HG02763 (cell line): ENCODE results near the gene TXNRD3.
"Not testable (repeated sequence)": the region's sequence is repeated elsewhere in the genome, so short reads cannot be mapped to it uniquely, and the experiment has no call there.

ENCODE experiments used
- ATAC-seq: cut with Tn5 transposase; IDR thresholded peaks from one replicate; pipeline ENCODE4 v1.9.1; 2021; ENCODE audit warnings: mild to moderate bottlenecking, moderate library complexity; ENCODE audit not compliant: unreplicated experiment

Gene TXNRD3

DNA sequence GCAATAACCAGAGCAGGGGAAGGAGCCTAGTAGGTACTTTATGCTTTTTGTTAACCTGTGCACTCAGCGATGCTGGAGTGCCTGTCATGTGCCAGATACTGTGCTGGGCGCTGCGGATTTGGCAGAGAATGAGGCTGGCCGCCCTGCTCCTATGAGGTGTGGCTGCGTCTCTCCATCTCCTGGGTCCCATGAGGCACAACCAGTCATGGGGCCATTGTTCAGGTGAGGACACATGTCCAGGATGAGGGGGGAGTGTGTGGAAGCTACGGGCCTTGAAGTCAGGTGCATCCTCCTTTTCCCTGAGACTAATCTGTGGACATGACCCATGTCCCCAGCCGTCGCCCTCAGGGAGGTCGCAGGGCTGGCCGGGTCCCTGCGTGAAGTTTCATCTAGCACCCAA lies 963 bp upstream of the TXNRD3 start:
- ATAC-seq = no peak

DNA sequence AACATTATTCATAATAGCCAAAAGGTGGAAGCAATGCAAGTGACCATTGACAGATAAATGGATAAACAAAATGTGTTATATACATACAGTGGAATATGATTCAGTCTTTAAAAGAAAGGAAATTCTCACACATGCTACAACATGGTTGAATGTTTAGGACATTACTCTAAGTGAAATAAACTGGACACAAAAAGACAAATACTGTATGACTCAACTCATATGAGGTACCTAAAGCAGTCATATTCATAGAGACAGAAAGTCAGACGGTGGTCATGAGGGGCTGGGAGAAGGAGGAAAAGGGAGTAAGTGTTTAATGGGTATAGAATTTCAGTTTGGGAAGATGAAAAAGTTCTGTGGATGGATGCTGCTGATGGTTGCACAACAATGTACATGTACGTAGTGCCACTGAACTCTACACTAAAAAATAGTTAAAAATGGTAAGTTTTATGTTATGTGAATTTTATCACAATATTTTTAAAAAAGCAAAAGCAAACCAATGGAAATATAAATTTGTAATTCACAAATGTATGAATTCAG lies 5.3 kb downstream of the TXNRD3 start:
- ATAC-seq = no peak

DNA sequence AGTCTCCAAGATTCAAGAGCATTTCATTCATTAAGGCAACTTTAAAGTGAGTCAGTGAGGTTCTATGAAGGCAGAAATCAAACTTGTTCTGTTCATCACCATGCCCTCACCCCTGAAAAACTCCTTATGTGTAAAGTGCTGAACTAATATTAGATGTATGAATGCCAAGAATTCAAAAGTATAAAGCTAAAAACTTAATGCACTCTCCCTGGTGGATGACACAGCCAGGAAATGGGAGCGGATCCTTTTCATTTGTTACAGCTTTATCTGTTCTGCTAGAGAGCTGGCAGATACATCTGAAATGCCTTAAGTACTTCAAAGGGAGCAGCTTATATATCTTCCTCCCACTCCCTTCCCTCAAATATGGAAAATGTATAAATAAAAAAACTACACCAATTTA lies 8.2 kb downstream of the TXNRD3 start:
- no peak for ATAC-seq

DNA sequence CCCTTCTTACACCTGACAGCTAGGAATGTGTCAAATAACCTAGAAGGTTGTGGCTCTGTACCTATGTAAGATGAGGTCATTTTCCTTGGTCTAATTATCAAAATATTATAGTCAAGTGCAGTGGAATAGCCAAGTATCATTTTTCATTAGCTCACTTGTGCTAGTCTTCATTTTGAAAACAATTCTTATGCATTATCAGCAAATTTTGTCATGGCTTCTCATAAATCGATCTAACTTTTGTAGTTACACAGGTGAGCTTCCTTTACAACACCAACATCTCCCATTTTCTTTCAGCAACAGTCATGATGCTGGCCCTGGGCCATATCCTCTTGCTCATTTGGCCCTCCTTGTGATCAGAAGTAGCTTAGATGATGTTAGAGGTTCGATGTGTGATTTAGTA lies 10.3 kb downstream of the TXNRD3 start:
- no peak for ATAC-seq

DNA sequence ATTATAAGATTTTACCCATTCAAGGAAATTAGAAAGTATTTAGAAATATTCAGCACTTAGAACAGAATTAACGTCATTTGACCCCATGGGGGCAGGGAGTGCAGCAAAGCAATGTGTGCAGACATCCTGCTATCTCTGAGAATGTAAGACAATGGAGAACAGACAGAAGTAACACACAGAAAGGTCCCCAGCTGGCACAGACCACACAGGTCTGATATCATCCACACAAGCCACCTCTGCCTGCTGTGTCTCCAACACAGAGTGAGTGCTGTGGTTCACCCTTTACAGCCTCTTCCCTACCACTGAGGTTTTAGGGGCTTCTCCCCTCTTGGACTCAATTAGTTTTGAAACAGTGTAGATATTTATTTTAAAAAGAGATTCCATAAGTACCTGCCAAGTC lies 16.1 kb downstream of the TXNRD3 start:
- no peak for ATAC-seq

DNA sequence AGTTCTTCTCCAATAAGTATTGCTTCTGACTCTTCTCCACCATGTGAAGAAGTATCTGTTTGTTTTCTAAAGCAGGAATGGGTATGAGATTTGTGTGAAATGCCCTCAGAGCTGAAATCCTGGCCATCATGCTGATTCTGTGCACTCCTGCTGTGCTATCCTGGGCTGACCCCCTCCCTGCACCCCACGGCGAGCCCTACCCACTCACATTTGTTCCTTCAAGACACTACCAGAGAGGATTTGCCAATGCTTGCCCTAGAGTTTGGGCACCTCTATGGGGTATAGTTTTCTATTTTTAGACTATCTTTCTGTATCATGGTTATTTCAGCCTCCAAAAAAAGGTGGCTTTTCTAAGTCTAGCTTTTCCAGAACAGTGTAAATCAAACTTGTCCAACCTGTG lies 18.5 kb downstream of the TXNRD3 start:
- no peak for ATAC-seq

DNA sequence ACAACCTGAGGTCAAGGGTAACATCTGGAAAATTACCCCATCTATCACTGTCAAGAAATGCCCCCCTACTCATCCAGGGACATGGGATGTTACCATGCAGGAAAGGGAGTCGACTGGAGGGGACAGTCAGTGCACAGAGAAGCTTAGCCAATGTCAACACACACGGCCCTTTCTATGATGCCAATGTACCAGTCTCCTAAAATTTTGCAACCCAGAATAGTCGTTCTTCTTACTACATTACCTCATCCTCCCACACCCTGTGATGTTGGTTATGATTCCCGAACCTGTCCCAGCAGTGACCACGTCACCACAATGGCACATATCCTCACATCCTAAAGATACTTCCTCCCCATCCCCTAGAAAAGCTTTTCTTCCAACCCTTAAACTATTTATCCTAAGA lies 20.1 kb downstream of the TXNRD3 start:
- ATAC-seq = no peak

DNA sequence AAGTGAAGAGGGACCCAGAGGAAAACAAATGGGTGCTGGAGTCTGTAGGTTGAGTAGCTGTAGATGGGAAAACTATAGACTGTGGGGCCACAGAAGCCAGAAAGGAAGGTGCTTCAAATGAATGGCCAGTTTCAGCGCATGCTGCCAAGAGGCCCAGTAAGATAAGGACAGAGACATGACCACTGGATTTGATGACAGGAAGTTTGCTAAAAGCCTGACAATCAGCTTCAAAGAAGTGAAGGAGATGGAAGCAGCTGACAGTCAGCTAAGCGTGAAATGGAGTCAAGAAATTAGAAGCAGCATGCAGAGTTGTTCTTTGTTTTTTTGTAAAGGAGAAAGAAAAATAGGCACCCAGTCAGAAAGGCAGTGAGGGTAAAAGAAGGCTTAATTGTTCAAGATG lies 24.9 kb downstream of the TXNRD3 start:
- ATAC-seq = no peak

DNA sequence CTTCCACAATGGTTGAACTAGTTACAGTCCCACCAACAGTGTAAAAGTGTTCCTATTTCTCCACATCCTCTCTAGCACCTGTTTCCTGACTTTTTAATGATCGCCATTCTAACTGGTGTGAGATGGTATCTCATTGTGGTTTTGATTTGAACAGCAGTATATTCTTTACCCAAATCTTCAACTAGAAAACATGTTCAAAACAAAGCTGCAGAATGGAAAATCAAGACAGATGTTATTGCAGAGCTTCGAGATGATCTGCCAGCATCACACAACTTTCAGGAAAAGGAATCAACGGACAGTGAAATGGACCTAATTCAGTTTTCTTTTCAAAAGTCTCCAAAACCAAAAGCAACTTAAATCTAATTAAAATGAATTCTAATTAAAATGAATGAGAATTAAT lies 29.2 kb downstream of the TXNRD3 start:
- ATAC-seq = not testable (repeated sequence)

DNA sequence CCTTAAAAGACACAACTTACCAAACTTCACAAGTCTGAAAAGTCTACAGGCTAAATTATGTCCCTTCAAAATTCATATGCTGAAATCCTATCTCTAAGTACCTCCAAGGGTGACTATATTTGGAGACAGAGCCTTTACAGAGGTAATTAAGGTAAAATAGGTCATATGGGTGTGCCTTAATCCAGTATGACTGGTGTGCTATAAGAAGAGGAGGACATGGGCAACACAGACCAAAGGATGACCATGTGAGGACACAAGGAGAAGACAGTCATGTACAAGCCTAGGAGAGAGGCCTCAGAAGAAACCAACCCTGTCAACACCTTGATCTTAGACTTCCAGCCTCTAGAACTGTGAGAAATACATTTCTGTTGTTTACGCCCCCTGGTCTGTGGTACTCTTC lies 32.2 kb downstream of the TXNRD3 start:
- no peak for ATAC-seq

DNA sequence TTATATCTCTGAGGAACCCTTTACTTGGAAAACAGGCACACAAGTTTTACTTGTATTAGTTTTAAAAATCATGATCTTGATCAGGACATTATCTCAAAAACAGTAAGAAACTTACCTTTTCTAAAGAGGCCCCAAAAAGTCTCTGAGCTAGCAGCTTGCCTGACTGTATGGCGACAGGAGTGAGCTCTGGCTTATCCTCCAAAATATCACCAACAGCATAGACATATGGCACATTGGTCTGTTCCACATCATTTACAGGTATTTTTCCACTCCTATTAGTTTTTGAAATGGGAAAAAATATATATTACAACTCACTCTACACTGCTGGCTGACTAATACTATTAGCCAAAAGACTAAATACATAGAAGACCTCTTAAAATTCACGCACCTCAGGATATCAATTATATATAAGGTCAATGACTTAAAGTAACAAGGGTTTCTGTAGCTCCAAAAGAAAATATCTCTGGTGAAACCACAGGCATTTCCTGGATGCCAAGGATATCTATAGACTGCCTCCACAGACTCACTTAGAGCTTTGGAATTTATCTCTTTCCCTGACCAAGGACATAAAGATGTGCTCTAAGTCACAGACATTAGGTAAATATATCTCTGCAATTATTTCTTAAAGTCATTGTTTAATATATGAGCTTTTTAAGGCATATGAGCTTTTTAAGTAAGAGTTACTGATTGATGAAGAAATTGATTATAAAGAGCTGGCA lies 33.1 kb downstream of the TXNRD3 start:
- no peak for ATAC-seq

DNA sequence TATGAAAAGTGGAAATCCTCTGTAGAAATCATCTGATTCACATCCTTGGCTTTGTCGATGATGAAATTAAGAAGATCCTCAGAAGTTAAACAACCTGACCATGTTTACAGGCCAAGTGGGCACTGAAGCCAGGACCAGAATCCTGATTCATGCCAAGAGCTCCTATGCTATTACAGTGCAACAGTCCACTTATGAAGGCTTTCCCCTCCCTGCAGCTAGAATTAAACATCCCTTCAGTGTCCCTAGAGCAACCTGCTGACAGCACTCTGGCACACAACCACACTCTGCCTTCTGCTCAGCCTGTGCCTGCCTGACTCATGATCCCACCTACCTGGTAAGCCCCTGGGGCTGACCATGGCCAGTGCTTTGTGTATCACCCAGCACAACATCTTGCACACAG lies 33.8 kb downstream of the TXNRD3 start:
- ATAC-seq = no peak

DNA sequence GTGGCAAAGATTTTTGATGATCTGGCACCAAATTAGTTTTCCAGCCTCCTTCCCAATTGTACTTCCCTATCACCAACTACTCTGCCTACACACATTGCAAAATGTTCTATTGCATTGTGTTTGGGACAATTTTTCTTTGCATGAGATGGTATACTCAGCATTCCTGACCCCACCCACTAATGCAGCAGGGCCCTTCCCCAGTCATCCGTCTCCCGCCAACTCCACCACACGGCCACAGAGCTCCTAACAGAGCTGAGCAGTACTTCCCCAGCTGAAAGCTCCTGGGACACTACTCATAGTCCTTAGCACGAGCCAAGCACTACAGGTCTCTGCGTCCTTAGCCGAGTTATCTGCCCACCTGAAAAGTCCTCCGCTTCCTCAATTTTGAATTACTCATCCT lies 34.2 kb downstream of the TXNRD3 start:
- ATAC-seq = no peak

DNA sequence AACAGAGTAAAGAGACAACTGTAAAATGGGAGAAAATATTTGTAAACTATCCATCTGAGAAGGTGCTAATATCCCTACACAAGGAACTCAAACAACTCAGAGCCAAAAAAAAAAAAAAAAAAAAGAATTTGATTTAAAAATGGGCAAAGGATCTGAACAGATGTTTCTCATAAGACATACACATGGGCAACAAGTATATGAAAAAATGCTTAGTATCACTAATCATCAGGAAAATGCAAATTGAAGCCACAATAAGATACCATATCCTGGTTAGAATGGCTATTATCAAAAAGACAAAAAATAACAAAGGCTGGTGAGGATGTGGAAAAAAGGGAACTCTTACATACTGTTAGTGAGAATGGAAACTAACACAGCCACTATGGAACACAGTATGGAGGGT lies 36.2 kb downstream of the TXNRD3 start:
- ATAC-seq = no peak

DNA sequence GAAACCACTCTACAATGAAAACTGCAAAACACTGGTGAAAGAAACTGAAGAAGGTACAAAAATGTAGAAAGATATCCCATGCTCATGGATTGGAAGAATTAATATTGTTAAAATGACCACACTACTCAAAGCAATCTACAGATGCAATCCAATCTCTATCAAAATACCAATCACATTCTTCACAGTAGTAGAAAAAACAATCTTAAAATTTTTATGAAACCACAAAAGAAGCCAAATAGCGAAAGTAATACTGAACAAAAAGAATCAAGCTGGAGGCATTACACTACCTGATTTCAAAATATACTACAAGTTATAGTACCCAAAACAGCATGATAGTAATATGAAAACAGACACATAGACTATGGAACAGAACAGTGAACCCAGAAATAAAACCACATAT lies 36.9 kb downstream of the TXNRD3 start:
- no peak for ATAC-seq

DNA sequence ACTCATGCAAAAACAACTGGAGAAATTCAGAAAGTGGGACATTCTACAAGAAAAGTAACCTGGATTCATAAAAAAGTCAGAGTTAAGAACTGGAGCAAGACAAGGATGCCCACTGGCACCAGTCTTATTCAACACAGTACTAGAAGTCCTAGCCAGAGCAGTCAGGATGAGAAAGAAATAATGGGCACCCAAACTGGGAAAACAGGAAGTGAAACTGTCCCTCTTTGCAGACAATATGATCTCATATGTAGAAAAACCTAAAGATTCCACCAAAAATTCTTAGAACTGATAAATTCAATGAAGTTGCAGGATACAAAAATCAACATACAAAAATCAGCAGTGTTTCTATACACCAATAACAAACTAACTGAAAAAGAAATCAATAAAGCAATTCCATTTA lies 37.4 kb downstream of the TXNRD3 start:
- no peak for ATAC-seq

DNA sequence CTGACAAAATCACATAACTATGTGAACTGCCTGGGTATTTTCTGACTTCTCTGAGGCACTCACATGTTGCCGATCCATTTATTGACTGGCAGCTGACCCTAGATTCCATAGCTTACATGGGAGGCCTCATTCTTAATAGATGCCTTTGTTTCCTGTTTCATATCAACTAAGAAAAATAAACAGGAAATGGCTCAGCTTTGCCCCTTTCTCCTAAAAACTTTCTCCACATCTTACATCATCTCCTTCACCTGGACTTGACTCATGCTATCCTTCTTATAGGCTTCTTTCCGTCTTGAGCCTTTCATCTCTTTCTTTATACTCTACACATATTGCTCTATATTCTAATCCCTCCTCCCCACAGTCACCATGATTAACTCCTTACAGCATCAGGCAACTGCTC lies 38.0 kb downstream of the TXNRD3 start:
- no peak for ATAC-seq

DNA sequence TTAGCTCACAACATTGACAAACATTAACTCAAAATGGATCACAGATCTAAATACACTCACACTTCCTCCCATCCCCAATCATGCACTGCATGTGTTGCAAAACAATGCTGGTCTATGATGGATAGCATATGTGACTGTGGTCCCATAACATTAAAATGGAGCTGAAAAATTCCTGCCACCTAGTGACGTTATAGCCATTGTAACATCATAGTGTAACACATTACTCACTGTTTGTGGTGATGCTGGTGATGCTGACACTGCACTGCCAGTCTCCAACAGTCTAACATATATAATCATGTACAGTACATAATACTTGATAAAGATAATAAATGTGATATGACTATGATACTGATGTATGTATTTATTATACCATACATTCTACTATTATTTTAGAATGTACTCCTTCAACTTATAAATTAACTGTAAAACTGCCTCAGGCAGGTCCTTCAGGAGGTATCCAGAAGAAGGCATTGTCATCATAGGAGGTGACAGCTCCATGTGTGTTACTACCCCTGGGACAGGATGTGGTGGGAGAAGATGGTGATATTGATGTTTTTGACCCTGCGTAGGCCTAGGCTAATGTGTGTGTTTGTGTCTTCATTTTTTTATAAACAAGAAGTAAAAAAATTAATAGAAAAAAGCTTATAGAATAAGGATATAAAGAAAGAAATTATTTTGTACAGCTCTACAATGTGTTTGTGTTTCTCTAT lies 41.3 kb downstream of the TXNRD3 start:
- ATAC-seq = no peak

DNA sequence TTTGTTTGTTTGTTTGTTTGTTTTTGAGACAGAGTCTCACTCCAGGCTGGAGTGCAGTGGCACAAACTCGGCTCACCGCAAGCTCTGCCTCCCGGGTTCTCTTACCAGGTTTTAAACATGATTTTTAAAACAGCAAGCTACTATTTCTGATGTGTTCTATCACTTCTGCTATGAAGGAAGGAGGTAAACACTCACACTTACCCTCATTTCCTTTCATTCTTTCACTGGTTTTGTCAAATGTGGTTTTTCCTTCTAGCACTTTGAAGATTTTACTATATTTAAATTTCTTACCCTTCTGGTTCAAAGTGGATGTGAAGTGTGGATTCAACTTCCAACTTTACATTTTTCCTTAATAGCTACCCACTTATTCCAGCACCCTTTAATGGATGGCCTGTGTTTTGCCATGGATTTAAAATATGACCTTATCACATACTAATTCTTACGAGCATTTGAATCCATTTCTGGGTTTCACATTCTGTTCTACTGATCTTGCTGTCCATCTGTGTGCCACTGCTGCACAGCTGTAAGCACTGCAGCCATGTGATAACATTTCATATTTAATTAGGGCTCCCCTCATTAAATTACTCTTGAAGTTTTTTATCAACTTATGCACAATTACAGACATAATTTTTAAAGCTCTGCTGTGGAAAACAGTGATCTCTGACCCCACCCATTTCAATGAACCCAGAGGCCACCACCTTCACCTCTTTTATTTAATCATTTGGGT lies 42.3 kb downstream of the TXNRD3 start:
- no peak for ATAC-seq

DNA sequence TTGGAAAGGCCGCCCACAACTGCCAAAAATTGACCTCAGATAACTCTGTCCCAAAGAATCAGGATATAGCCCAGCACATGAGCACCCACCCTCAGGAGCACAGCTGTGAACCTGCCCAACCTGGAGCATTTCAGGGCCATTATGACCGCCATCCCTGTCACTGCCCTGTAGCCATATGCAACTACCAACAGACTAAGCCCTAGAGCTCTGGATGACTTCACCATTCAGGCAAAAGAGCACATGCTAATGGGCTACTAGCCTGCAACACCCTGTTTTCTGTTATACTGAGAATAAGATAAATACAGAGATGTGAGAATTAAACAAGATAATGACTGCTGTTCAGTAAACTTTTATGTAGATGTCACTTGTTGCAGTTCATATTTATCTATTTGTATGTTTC lies 45.0 kb downstream of the TXNRD3 start:
- no peak for ATAC-seq

DNA sequence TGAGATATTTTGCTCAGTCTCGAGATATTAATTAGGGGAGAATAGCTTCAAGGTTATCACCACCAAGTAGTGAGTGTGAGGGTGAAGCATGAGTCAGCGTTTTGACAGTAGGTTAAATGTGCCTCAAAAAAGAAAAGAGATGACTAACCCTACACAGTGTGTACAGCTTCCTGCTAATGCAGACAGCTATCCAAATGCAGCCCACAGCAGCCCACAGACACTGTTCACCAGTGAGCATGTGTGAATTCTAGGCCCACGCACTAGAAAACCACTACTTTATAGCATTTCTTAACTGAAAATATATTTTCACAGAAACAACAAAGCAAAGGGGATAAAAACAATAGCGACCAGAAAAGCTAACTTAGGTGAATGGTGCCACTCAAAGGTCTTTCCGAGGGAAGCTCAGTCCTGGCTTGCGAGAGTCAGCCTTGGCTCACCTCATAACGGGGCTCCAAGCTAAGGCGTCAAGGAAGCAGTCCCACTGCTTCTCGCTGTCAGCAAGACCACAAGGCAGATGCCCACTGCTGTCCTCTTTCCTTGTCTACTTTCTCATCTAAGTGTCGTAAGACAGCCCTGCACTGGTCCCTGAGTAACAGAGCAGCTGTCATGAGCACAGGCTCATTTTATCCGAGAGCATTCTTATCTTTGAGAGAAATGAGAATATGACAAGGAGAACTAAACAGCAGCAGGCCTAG lies 47.6 kb downstream of the TXNRD3 start:
- ATAC-seq = no peak
